BJ (cell line): ENCODE data around the gene KCTD11. TPM values are rescaled to one million over a fixed set of nuclear protein-coding genes. Genes with fewer than 3 reads are reported as not detected.

Experiments
- CTCF ChIA-PET: fragments of 350-600 bp; formaldehyde crosslinking; extraction: SDS; loops from one replicate; lab custom pipeline; 2021; ENCODE audit warnings: antibody characterized with exemption, inconsistent platforms; lab: Yijun Ruan, JAX
- POLR2A ChIA-PET: fragments of 300-600 bp; sonication (Branson Sonifier 250); formaldehyde crosslinking; extraction: SDS; loops from one replicate; lab custom pipeline; 2021; ENCODE audit warnings: antibody characterized with exemption; lab: Charles Lee
- DNase-seq: peaks from one replicate; pipeline ENCODE4 v3.0.0-alpha.2; 2011; ENCODE audit warnings: low read depth
- H3K27me3 ChIP-seq: 2 replicates; pipeline ENCODE4 v1.6.0; 2011; ENCODE audit warnings: low read length; ENCODE audit not compliant: control insufficient read depth, insufficient read depth
- H3K36me3 ChIP-seq: 2 replicates; pipeline ENCODE4 v1.5.1; 2011; ENCODE audit warnings: low read length; ENCODE audit not compliant: control insufficient read depth, insufficient read depth
- H3K4me3 ChIP-seq: 2 replicates; pipeline ENCODE4 v1.5.1; 2011; ENCODE audit warnings: low read depth, mild to moderate bottlenecking, control low read depth, low read length
- polyA plus RNA-seq: library from polyadenylated mRNA; depleted of rRNA; stranded (reverse); fragments of >200 nt; gene quantifications from 2 replicates; pipeline ENCODE4 v1.2.3, GENCODE V29; 2011
- TF ChIP-seq, protein P1 (sequence below): IDR thresholded peaks from 2 replicates; pipeline ENCODE4 v1.5.1; 2011; ENCODE audit warnings: low read depth, mild to moderate bottlenecking, control low read depth, inconsistent platforms, low read length, moderate library complexity; ENCODE audit not compliant: insufficient read depth

KCTD11 gene
- polyA plus RNA-seq, 1 experiment, result 19.8 TPM

DNA sequence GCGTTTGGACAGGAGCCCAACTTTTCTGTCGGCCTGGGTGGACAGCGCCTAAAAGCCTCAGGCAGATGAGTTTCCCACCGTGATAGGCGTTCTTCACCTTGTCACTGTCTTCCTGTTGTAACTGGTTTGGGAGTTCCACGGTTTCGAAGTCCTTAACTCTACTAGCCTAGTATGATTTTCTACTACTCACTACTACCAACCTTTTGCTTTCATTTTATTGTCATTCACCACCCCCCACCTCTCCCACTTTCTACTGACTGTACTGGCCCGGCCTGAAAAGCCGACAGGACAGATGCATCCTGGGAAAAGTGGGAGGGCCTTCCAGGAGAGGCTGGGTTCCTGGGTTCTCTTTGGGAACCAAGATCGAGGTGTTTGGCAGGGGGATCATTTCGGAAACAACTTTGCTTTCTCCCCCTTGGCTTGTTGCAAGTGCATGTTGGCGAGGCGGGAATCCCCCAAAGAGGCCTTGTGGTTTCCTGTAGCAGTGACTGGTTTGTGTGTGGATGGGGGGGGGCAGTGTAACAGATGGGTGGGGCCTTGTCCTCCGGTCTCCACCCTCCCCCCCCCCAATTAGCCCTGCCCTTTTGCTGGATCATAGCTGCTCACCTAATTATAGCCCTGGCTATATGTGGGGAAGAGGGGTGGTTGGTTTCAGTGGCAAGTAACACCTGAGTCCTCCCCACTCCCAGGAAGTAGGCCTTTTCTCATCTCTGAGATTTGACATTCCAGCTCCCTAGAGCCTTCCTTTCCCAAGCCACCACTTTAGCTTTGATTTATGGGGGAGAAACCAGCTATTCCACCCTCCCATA lies 43.1 kb upstream of the KCTD11 start:
- CTCF ChIA-PET, result interaction anchor here (0.6 to 1.6 kb wide), 7 partner anchors 13 to 66 kb away, joined by 3 to 7 read pairs (median 3); partner anchors contain the start of genes GABARAP, NEURL4 and SLC2A4

GRCh38 chr17:7309628-7310027 lies 42.3 kb upstream of the KCTD11 start:
- H3K4me3 ChIP-seq, result no peak overlapping the region; the same call in 1 of the 2 replicates

More for the DNA sequence above, 43.1 kb upstream of the KCTD11 start:
- TF ChIP-seq, protein P1, sequence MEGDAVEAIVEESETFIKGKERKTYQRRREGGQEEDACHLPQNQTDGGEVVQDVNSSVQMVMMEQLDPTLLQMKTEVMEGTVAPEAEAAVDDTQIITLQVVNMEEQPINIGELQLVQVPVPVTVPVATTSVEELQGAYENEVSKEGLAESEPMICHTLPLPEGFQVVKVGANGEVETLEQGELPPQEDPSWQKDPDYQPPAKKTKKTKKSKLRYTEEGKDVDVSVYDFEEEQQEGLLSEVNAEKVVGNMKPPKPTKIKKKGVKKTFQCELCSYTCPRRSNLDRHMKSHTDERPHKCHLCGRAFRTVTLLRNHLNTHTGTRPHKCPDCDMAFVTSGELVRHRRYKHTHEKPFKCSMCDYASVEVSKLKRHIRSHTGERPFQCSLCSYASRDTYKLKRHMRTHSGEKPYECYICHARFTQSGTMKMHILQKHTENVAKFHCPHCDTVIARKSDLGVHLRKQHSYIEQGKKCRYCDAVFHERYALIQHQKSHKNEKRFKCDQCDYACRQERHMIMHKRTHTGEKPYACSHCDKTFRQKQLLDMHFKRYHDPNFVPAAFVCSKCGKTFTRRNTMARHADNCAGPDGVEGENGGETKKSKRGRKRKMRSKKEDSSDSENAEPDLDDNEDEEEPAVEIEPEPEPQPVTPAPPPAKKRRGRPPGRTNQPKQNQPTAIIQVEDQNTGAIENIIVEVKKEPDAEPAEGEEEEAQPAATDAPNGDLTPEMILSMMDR, result no peak
- Histone ChIP-seq H3K27me3 (no peaks in the 10 kb centered on the region), H3K4me3 (peak overlapping the region; percentile 71), H3K36me3 (peaks cover 33% of the 10 kb centered on the region)
- POLR2A ChIA-PET, result no interaction called here
- DNase-seq, result peak; percentile 38

DNA sequence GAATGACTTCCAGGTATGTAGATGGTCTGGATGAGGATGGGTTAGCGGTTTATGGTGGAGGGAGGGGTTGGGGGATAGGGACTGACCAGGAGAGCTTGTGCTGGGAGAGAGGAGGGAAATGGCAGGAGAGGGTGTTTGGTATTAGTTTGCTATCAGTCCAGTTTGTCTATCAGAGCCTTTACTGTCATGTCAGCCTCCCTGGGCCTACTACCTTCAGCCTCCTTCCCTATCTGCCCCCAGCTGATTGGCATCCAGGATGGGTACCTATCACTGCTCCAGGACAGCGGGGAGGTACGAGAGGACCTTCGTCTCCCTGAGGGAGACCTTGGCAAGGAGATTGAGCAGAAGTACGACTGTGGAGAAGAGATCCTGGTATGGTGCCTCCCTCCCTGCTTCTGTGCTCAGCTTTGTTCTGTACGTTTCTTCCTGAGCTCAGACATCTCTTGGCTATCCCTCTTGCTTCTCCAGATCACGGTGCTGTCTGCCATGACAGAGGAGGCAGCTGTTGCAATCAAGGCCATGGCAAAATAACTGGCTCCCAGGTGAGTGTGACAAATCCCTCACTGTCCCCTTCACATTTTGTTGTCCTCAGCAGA lies 40.8 kb upstream of the KCTD11 start:
- no peak overlapping the region for H3K4me3 ChIP-seq
- H3K27me3 ChIP-seq, result no peaks in the 10 kb centered on the region
- POLR2A ChIA-PET, result no interaction called here
- no peak for DNase-seq
- CTCF ChIA-PET, result no interaction called here
- TF ChIP-seq, protein P1, result no peak
- peaks cover 39% of the 10 kb centered on the region for H3K36me3 ChIP-seq

More at GRCh38 chr17:7309628-7310027, 42.3 kb upstream of the KCTD11 start:
- ChIA-PET CTCF (interaction anchor here (0.6 to 1.6 kb wide), 7 partner anchors 13 to 251 kb away, joined by 3 to 7 read pairs (median 3); partner anchors contain the start of genes NEURL4 and SLC2A4), POLR2A (no interaction called here)
- TF ChIP-seq, protein P1, result no peak
- DNase-seq, result no peak
- peaks cover 36% of the 10 kb centered on the region for H3K36me3 ChIP-seq
- no peaks in the 10 kb centered on the region for H3K27me3 ChIP-seq

GRCh38 chr17:7312432-7313087 lies 39.4 kb upstream of the KCTD11 start:
- TF ChIP-seq, protein P1, result no peak
- ChIA-PET POLR2A (interaction anchor here (0.6 kb wide), 1 partner anchor 136 kb away, joined by 3 read pairs; no protein-coding TSS in a partner anchor), CTCF (interaction anchor here (3.4 kb wide), 1 partner anchor 13 kb away, joined by 22 read pairs; no protein-coding TSS in a partner anchor)
- peaks cover 40% of the 10 kb centered on the region for H3K36me3 ChIP-seq
- DNase-seq, result no peak
- no peak overlapping the region for H3K4me3 ChIP-seq
- no peaks in the 10 kb centered on the region for H3K27me3 ChIP-seq
